Upper lobe of left lung (tissue), 6 donors: Measurements from ENCODE around the gene NAA40. TPM values are rescaled to one million over a fixed set of nuclear protein-coding genes. Genes with fewer than 3 reads are reported as not detected.
A peak's percentile ranks its signal among the peaks of the same experiment; 100 is the strongest.

Experiments
- ATAC-seq, 2 donors: fragments of 200-7000 bp; cut with Tn5 transposase; one replicate each; pipeline ENCODE4 v1.9.1; 2022; ENCODE audit warnings: mild to moderate bottlenecking in 2 of 2, moderate library complexity in 2 of 2; ENCODE audit not compliant: low FRiP score in 2 of 2
- DNase-seq, 2 donors: peaks; one replicate each; pipeline ENCODE4 v3.0.0-alpha.2; 2019 to 2020
- H3K27ac ChIP-seq, 4 donors: fragments of 200-600 bp; sonication (generic); one replicate each; pipeline ENCODE4 v1.5.1; 2016 to 2019
- H3K27me3 ChIP-seq, 4 donors: fragments of 200-600 bp; sonication (generic); one replicate each; pipeline ENCODE4 v1.5.1; 2017 to 2019
- H3K36me3 ChIP-seq, 4 donors: fragments of 200-600 bp; sonication (generic); one replicate each; pipeline ENCODE4 v1.5.1; 2016 to 2019
- H3K4me1 ChIP-seq, 4 donors: fragments of 200-600 bp; sonication (generic); one replicate each; pipeline ENCODE4 v1.5.1; 2018 to 2019
- H3K4me3 ChIP-seq, 4 donors: fragments of 200-600 bp; sonication (generic); one replicate each; pipeline ENCODE4 v1.5.1; 2017 to 2019; ENCODE audit warnings: mild to moderate bottlenecking in 2 of 4, moderate library complexity in 1 of 4
- H3K9me3 ChIP-seq, 4 donors: fragments of 200-600 bp; sonication (generic); one replicate each; pipeline ENCODE4 v1.5.1; 2018 to 2019
- CTCF ChIP-seq, 6 experiments: fragments of 450-650 bp in 4 of 6; fragments of 200-600 bp in 2 of 6; sonication (generic) in 2 of 6; IDR thresholded peaks; one replicate each; pipeline ENCODE4 v1.5.1; 2016 to 2019; ENCODE audit warnings: antibody characterized with exemption in 6 of 6
- EP300 ChIP-seq, 4 donors: sonication (generic); formaldehyde crosslinking; IDR thresholded peaks; one replicate each; pipeline ENCODE4 v1.5.1; 2017; ENCODE audit warnings: antibody characterized with exemption in 4 of 4, control low read depth in 2 of 4
- POLR2A ChIP-seq, 4 donors: fragments of 450-650 bp; IDR thresholded peaks; one replicate each; pipeline ENCODE4 v1.5.1; 2016 to 2017; ENCODE audit warnings: antibody characterized with exemption in 4 of 4, mild to moderate bottlenecking in 2 of 4
- POLR2AphosphoS5 ChIP-seq, 2 donors: sonication (generic); formaldehyde crosslinking; IDR thresholded peaks; one replicate each; pipeline ENCODE4 v1.5.1; 2017; ENCODE audit warnings: antibody characterized with exemption in 2 of 2
- WGBS, 2 donors: methylation state at CpG; one replicate each; pipeline ENCODE4 v1.1.5; 2017 to 2018; 5-methylcytosine and 5-hydroxymethylcytosine counted together
- total RNA-seq, 6 donors: library from RNA; depleted of rRNA in 4 of 6; stranded (reverse); fragments of >200 nt in 4 of 6; gene quantifications; one replicate each; pipeline versions ENCODE4 v1.1.0 to v1.2.1, GENCODE V29; 2016 to 2021
- donor health status: DM: no; HTN: no; CAD: no; lungs with moderate emphysema.
- donor health status: DM: no; HTN: yes; CAD: no; lungs with severe emphysema.

Gene NAA40
- total RNA-seq, 6 donors from 2014 or later, result 7.8 to 41.9 (median 16.5) TPM

- H3K36me3 ChIP-seq, result peaks cover 0 to 16% (median 3%) of the 10 kb centered on the region in 4 donors
- no peak overlapping the region for H3K4me3 ChIP-seq
- 60 to 95% methylated on average over 4 to 20 of the region's 20 CpGs for WGBS, 2 donors
- H3K27me3 ChIP-seq, result peaks cover 0 to 17% (median 0%) of the 10 kb centered on the region in 4 donors
- ATAC-seq, result no peak
- peaks cover 41 to 52% (median 46%) of the 10 kb centered on the region in 4 donors for H3K4me1 ChIP-seq
- DNase-seq, result no peak
- TF ChIP-seq POLR2AphosphoS5 (IDR thresholded peaks at IDR 0.05) (no peak), EP300 (IDR thresholded peaks at IDR 0.05) (no peak), CTCF (IDR thresholded peaks at IDR 0.05) (no peak), POLR2A (IDR thresholded peaks at IDR 0.05) (no peak)
- no peaks in the 10 kb centered on the region for H3K9me3 ChIP-seq
- H3K27ac ChIP-seq, result no peak overlapping the region
Observed at GRCh38 chr11:63914896-63915691, 23.7 kb upstream of the NAA40 start.

- peaks cover 0 to 5% (median 0%) of the 10 kb centered on the region in 4 donors for H3K36me3 ChIP-seq
- peak overlapping the region; percentile 40 to 56 (median 50) for H3K4me3 ChIP-seq
- no peak for TF ChIP-seq POLR2A (IDR thresholded peaks at IDR 0.05)
- TF ChIP-seq CTCF (IDR thresholded peaks at IDR 0.05), result peak in 5 of 6 experiments; percentile 29 to 54 (median 35)
- no peak overlapping the region for H3K27ac ChIP-seq
- ATAC-seq, result no peak
- peaks cover 44 to 62% (median 50%) of the 10 kb centered on the region in 4 donors for H3K4me1 ChIP-seq
- 10 to 12% methylated on average over 27 to 31 of the region's 56 CpGs for WGBS, 2 donors
- peaks cover 0 to 17% (median 0%) of the 10 kb centered on the region in 4 donors for H3K27me3 ChIP-seq
- DNase-seq, result peak in 1 of 2 donors; percentile 91
- H3K9me3 ChIP-seq, result no peaks in the 10 kb centered on the region
Observed at GRCh38 chr11:63915961-63916836, 22.6 kb upstream of the NAA40 start.

- WGBS, 2 donors, result 0 to 1% methylated on average over 1 to 26 of the region's 85 CpGs
- DNase-seq (peak; percentile 54 to 93), ATAC-seq (peak in 1 of 2 donors; percentile 76)
- TF ChIP-seq CTCF (IDR thresholded peaks at IDR 0.05) (no peak), POLR2AphosphoS5 (IDR thresholded peaks at IDR 0.05) (no peak), POLR2A (IDR thresholded peaks at IDR 0.05) (no peak), EP300 (IDR thresholded peaks at IDR 0.05) (no peak)
- Histone ChIP-seq H3K9me3 (no peaks in the 10 kb centered on the region), H3K27me3 (peaks cover 0 to 17% (median 0%) of the 10 kb centered on the region in 4 donors), H3K4me1 (peaks cover 44 to 62% (median 50%) of the 10 kb centered on the region in 4 donors), H3K27ac (peak within 1 kb of the TSS; percentile 15 to 76 (median 65)), H3K4me3 (peak within 1 kb of the TSS; percentile 40 to 56 (median 50)), H3K36me3 (peaks cover 0 to 4% (median 0%) of the 10 kb centered on the region in 4 donors)
Observed at GRCh38 chr11:63916837-63917691, 21.7 kb upstream of the NAA40 start, which contains the start of gene RCOR2. Gene RCOR2, minus strand, starts transcription at chr11:63917164. Its CDS starts 708 bp downstream, at chr11:63916456.
